GM12878 (cell line): ENCODE measurements around the gene GRAMD1B. TPM values are rescaled to one million over a fixed set of nuclear protein-coding genes. Genes with fewer than 3 reads are reported as not detected.

Experiments
- ATAC-seq: fragments of 200-7000 bp; cut with Tn5 transposase; 3 replicates; pipeline ENCODE4 v1.9.1; 2020; ENCODE audit warnings: mild to moderate bottlenecking, moderate library complexity
- BruUV-seq: library from RNA; stranded (reverse); fragments of 400-500 nt; replicated peaks from 2 replicates; lab custom pipeline; 2021; lab: Mats Ljungman, UMichigan
- CTCF ChIA-PET: fragments of 300-600 bp; sonication (Branson Sonifier 250); formaldehyde crosslinking; extraction: SDS; loops from one replicate; lab custom pipeline; 2021; ENCODE audit warnings: inconsistent platforms; lab: Yijun Ruan, JAX
- POLR2A ChIA-PET: fragments of 350-600 bp; formaldehyde crosslinking; extraction: SDS; loops from one replicate; lab custom pipeline; 2021; ENCODE audit warnings: inconsistent platforms; lab: Charles Lee
- RAD21 ChIA-PET: fragments of 300-600 bp; sonication (Branson Sonifier 250); formaldehyde crosslinking; loops from one replicate; lab custom pipeline; 2023; ENCODE audit warnings: antibody characterized with exemption; ENCODE audit not compliant: unreplicated experiment; lab: Charles Lee
- SMC1A ChIA-PET: fragments of 300-600 bp; sonication (Branson Sonifier 250); formaldehyde crosslinking; loops from one replicate; lab custom pipeline; 2023; ENCODE audit not compliant: unreplicated experiment, uncharacterized antibody; lab: Charles Lee
- DNase-seq: peaks from one replicate; pipeline ENCODE4 v3.0.0-alpha.2; 2011; ENCODE audit warnings: low read depth, low spot score
- FAIRE-seq: peaks from 3 replicates; lab custom pipeline; 2011; peaks lifted over from hg19 to GRCh38; lab: Jason Lieb, UNC
- H2AFZ ChIP-seq: 2 replicates; pipeline ENCODE4 v1.6.0; 2011; ENCODE audit warnings: low read depth, low read length, control low read depth; ENCODE audit not compliant: control insufficient read depth
- H3K27ac ChIP-seq: 2 replicates; pipeline ENCODE4 v1.5.1; 2011; ENCODE audit warnings: control low read depth; ENCODE audit not compliant: control insufficient read depth, insufficient read depth
- H3K27me3 ChIP-seq, 2 experiments: replicated peaks in 1 of 2; 2 replicates each; pipeline versions ENCODE4 v1.6.0 to v1.6.1; 2011; ENCODE audit warnings: low read length in 1 of 2; ENCODE audit not compliant: control insufficient read depth in 2 of 2, insufficient read depth in 2 of 2
- H3K36me3 ChIP-seq, 2 experiments: 2 replicates each; pipeline ENCODE4 v1.5.1; 2011; ENCODE audit warnings: low read length in 1 of 2; ENCODE audit not compliant: control insufficient read depth in 2 of 2, insufficient read depth in 2 of 2
- H3K4me1 ChIP-seq: 2 replicates; pipeline ENCODE4 v1.6.1; 2011; ENCODE audit warnings: mild to moderate bottlenecking, low read length, moderate library complexity, mixed read lengths; ENCODE audit not compliant: control insufficient read depth, insufficient read depth
- H3K4me2 ChIP-seq: 2 replicates; pipeline ENCODE4 v1.6.0; 2011; ENCODE audit warnings: control low read depth; ENCODE audit not compliant: control insufficient read depth, insufficient read depth
- H3K4me3 ChIP-seq: fragments of 200-600 bp; sonication (generic); 2 replicates; pipeline ENCODE4 v1.5.1; 2016
- H3K79me2 ChIP-seq: 2 replicates; pipeline ENCODE4 v1.6.0; 2011; ENCODE audit warnings: low read length; ENCODE audit not compliant: control insufficient read depth, insufficient read depth
- H3K9ac ChIP-seq: 2 replicates; pipeline ENCODE4 v1.8.0; 2011; ENCODE audit warnings: low read length, control low read depth, mixed read lengths; ENCODE audit not compliant: control insufficient read depth, insufficient read depth
- H3K9me3 ChIP-seq: replicated peaks from 3 replicates; pipeline ENCODE4 v1.5.1; 2011; ENCODE audit warnings: mild to moderate bottlenecking, low read length; ENCODE audit not compliant: control insufficient read depth, insufficient read depth
- H4K20me1 ChIP-seq: 2 replicates; pipeline ENCODE4 v1.6.0; 2011; ENCODE audit not compliant: control insufficient read depth, insufficient read depth
- CREM ChIP-seq: IDR thresholded peaks from 2 replicates; pipeline ENCODE4 v1.6.1; 2014; ENCODE audit warnings: antibody characterized with exemption, low read depth
- EED ChIP-seq: sonication (generic); IDR thresholded peaks from 2 replicates; pipeline ENCODE4 v1.6.1; 2016; ENCODE audit warnings: antibody characterized with exemption, low read depth
- HDAC2 ChIP-seq: fragments of 200-600 bp; sonication (generic); IDR thresholded peaks from 2 replicates; pipeline ENCODE4 v1.6.1; 2017
- MYB ChIP-seq: fragments of 150-350 bp; IDR thresholded peaks from 2 replicates; pipeline ENCODE4 v1.6.1; 2014; ENCODE audit warnings: mild to moderate bottlenecking, low read depth, low read length, borderline replicate concordance
- NFXL1 ChIP-seq: fragments of 450-650 bp; IDR thresholded peaks from 2 replicates; pipeline ENCODE4 v1.6.1; 2017; ENCODE audit warnings: antibody characterized with exemption, mild to moderate bottlenecking, borderline replicate concordance
- SIX5 ChIP-seq: IDR thresholded peaks from 2 replicates; pipeline ENCODE4 v1.6.1; 2011; ENCODE audit warnings: mild to moderate bottlenecking, low read depth, low read length, moderate library complexity; ENCODE audit not compliant: severe bottlenecking
- ZBTB11 ChIP-seq: fragments of 450-650 bp; formaldehyde crosslinking; IDR thresholded peaks from 2 replicates; pipeline ENCODE4 v1.5.0; 2022; ENCODE audit warnings: mild to moderate bottlenecking, missing genetic modification characterization
- WGBS: methylation state at CpG from one replicate; pipeline ENCODE4 v1.1.6; 2016; ENCODE audit warnings: low lambda C conversion rate; ENCODE audit not compliant: insufficient replicate concordance, insufficient coverage; ENCODE audit errors: missing lambda C conversion rate; 5-methylcytosine and 5-hydroxymethylcytosine counted together
- in situ Hi-C: fragments of 300-500 bp; cut with MboI; formaldehyde crosslinking; loops from 9 replicates; pipeline ENCODE4 v1.14.3; 2018; ENCODE audit warnings: mixed read lengths
- intact Hi-C: fragments of 100-400 bp; cut with micrococcal nuclease; formaldehyde crosslinking; loops from one replicate; pipeline ENCODE4 v1.14.2; 2022; ENCODE audit not compliant: unreplicated experiment
- polyA plus RNA-seq, 11 experiments: library from polyadenylated mRNA; depleted of rRNA in 4 of 11; unstranded in 6 of 11; stranded (reverse) in 5 of 11; fragments of >200 nt; fragmentation: Nextera tagmentation in 4 of 11; fragmentation: Illumina TruSeq in 1 of 11; extraction: Ambion mirVana in 4 of 11; extraction: Trizol in 1 of 11; gene quantifications; 1 replicate in 1 of 11; 2 replicates in 10 of 11; pipeline versions ENCODE4 v1.2.1 to v1.2.3, GENCODE V29; 2011 to 2016; ENCODE audit warnings: inconsistent platforms in 2 of 11, missing spikeins in 2 of 11, low read depth in 1 of 11
- total RNA-seq, 4 experiments: library from RNA; depleted of rRNA in 3 of 4; stranded (reverse); fragments of >200 nt in 3 of 4; fragmentation: Illumina TruSeq in 1 of 4; extraction: Trizol in 1 of 4; gene quantifications; 2 replicates each; pipeline versions ENCODE4 v1.2.1 to v1.2.3, GENCODE V29; 2013 to 2021

GRAMD1B gene
- total and polyA plus RNA-seq, 10 of the 15 experiments (the other 5 are each of a cell fraction or from before 2014, with no cell fraction given) = 1.9 to 49.1 (median 26.9) TPM

GRCh38 chr11:123427405-123427804 lies 2.7 kb upstream of the GRAMD1B start:
- no peak overlapping the region for H3K9ac ChIP-seq
- H3K4me2 ChIP-seq = no peak overlapping the region
- no peak overlapping the region for H3K27ac ChIP-seq
- H3K79me2 ChIP-seq = peaks cover 3% of the 10 kb centered on the region
- no peak for FAIRE-seq
- no peaks in the 10 kb centered on the region for H3K27me3 ChIP-seq
- BruUV-seq = no TSS peak
- H3K4me3 ChIP-seq = no peak overlapping the region
- no peaks in the 10 kb centered on the region for H4K20me1 ChIP-seq
- no peak for ATAC-seq
- CTCF ChIA-PET = interaction anchor here (1.1 to 2.5 kb wide), 5 partner anchors 11 to 166 kb away, joined by 3 to 16 read pairs (median 7); no protein-coding TSS in a partner anchor
- in situ Hi-C loops = no loop called here
- WGBS = 20% methylated on average over 2 of the region's 2 CpGs
- no peaks in the 10 kb centered on the region; a peak in 1 of 4 replicates for H3K36me3 ChIP-seq
- no peaks in the 10 kb centered on the region for H3K9me3 ChIP-seq
- no peak for DNase-seq
- POLR2A ChIA-PET = no interaction called here
- TF ChIP-seq EED (no peak), MYB (no peak), HDAC2 (no peak), ZBTB11 (CRISPR knock-in tag) (no peak), NFXL1 (no peak), SIX5 (no peak), CREM (no peak)
- RAD21 ChIA-PET = interaction anchor here (0.9 to 1.7 kb wide), 2 partner anchors 43 to 122 kb away, joined by 3 to 4 read pairs; no protein-coding TSS in a partner anchor
- intact Hi-C loops = no loop called here
- SMC1A ChIA-PET = interaction anchor here (1.0 to 4.5 kb wide), 4 partner anchors 19 to 52 kb away, joined by 3 to 32 read pairs (median 8); no protein-coding TSS in a partner anchor
- peaks cover 3% of the 10 kb centered on the region for H3K4me1 ChIP-seq
- no peak overlapping the region for H2AFZ ChIP-seq
